Measurements from ENCODE around the gene IMPG2. TPM values are rescaled to one million over a fixed set of nuclear protein-coding genes. Genes with fewer than 3 reads are reported as not detected.

IMPG2 gene
- total and polyA plus RNA-seq, 4 donors, result 0.01 to 0.37 (median 0.25) TPM; not detected in 1

DNA sequence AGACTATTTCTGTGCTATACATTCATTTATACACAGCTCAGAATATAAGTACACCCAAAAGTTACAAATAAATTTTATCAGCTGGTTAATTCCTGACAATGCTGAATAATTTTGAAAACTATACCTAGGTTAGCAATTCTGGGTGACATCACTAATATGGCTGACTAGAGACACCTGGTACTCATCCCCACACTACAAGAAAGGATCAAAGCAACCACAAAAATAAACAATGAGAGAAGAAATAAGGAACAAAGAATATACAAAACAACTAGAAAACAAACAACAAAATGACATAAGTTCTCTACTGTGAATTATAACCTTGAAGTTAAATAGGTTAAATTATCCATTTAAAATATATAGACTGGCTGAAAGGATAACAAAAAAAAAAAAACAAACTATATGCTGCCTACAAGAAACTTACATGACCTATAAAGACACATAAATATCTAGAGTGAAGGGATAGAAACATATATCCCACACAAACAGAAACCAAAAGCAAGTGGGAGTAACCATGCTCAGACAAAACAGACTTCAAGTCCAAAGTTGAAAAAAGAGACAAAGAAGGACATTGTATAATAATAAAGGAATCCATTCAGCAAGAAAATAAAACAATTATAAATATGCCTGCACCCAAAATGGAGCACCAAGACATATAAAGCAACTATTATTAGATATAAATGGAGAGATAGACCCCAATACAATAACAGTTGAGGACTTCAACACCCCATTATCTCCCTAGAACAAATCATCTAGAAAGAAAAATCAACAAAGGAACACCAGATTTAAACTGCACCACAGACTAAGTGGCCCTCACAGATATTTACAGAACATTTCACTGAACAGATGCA is 57.8 kb downstream of the IMPG2 start:
- no peak for DNase-seq (ENCODE audit: low spot score)
- no peaks in the 10 kb centered on the region for H3K4me1 ChIP-seq (ENCODE audit: control insufficient read depth in 4 of 4, insufficient read depth in 4 of 4, low read length in 3 of 4)
- no peaks in the 10 kb centered on the region for H3K36me3 ChIP-seq (ENCODE audit: control insufficient read depth in 4 of 4, insufficient read depth in 3 of 4, low read depth in 1 of 4, low read length in 3 of 4)
- H3K9ac ChIP-seq (ENCODE audit: low read depth in 1 of 2, low read length in 2 of 2), result no peak overlapping the region
- H3K27ac ChIP-seq (ENCODE audit: low read depth in 1 of 2, low read length in 2 of 2), result no peak overlapping the region
- TF ChIP-seq NR2F2 (IDR thresholded peaks at IDR 0.05) (no peak), RXRA (IDR thresholded peaks at IDR 0.05) (no peak)
- no peaks in the 10 kb centered on the region for H3K27me3 ChIP-seq (ENCODE audit: control insufficient read depth in 4 of 4, insufficient read depth in 4 of 4, low read length in 3 of 4)
- H3K4me3 ChIP-seq (ENCODE audit: low read depth in 1 of 3, low read length in 3 of 3), result no peak overlapping the region
- H3K9me3 ChIP-seq (ENCODE audit: control insufficient read depth in 4 of 4, low read length in 3 of 4), result no peaks in the 10 kb centered on the region

DNA sequence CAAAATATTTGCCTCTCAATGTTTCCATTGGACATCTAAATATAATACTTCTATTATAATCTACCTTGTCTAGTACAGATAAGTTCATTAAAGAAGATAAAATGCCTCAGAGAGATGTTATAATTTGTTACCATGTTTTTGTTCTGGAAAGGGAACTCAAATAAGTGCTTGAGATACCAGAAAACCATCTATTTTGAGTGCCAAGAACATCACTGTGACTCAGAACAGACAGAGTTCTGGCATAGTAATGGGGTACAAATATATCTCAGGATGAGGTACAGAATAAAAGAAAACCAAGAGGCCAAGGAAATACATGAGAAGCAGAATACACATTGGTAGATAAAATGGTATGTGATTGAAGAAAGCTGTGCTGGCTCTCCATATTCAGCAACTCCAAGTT is 58.9 kb downstream of the IMPG2 start:
- Histone ChIP-seq H3K9ac (ENCODE audit: low read depth in 1 of 2, low read length in 2 of 2) (no peak overlapping the region), H3K4me3 (ENCODE audit: low read depth in 1 of 3, low read length in 3 of 3) (no peak overlapping the region), H3K4me1 (ENCODE audit: control insufficient read depth in 4 of 4, insufficient read depth in 4 of 4, low read length in 3 of 4) (no peaks in the 10 kb centered on the region), H3K9me3 (ENCODE audit: control insufficient read depth in 4 of 4, low read length in 3 of 4) (no peaks in the 10 kb centered on the region), H3K36me3 (ENCODE audit: control insufficient read depth in 4 of 4, insufficient read depth in 3 of 4, low read depth in 1 of 4, low read length in 3 of 4) (no peaks in the 10 kb centered on the region), H3K27ac (ENCODE audit: low read depth in 1 of 2, low read length in 2 of 2) (no peak overlapping the region), H3K27me3 (ENCODE audit: control insufficient read depth in 4 of 4, insufficient read depth in 4 of 4, low read length in 3 of 4) (no peaks in the 10 kb centered on the region)
- DNase-seq (ENCODE audit: low spot score), result no peak
- no peak for TF ChIP-seq RAD21 (IDR thresholded peaks at IDR 0.05)
- TF ChIP-seq HNF4G (IDR thresholded peaks at IDR 0.05), result no peak
- TF ChIP-seq, protein P1, sequence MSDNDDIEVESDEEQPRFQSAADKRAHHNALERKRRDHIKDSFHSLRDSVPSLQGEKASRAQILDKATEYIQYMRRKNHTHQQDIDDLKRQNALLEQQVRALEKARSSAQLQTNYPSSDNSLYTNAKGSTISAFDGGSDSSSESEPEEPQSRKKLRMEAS (IDR thresholded peaks at IDR 0.05), result no peak
- no peak for TF ChIP-seq GABPA (IDR thresholded peaks at IDR 0.05 in 1 of 2, conservative IDR thresholded peaks at IDR 0.05 in 1 of 2)
- TF ChIP-seq FOXA2 (IDR thresholded peaks at IDR 0.05), result no peak
- no peak for TF ChIP-seq TAF1 (conservative IDR thresholded peaks at IDR 0.05)
- TF ChIP-seq, protein P2, sequence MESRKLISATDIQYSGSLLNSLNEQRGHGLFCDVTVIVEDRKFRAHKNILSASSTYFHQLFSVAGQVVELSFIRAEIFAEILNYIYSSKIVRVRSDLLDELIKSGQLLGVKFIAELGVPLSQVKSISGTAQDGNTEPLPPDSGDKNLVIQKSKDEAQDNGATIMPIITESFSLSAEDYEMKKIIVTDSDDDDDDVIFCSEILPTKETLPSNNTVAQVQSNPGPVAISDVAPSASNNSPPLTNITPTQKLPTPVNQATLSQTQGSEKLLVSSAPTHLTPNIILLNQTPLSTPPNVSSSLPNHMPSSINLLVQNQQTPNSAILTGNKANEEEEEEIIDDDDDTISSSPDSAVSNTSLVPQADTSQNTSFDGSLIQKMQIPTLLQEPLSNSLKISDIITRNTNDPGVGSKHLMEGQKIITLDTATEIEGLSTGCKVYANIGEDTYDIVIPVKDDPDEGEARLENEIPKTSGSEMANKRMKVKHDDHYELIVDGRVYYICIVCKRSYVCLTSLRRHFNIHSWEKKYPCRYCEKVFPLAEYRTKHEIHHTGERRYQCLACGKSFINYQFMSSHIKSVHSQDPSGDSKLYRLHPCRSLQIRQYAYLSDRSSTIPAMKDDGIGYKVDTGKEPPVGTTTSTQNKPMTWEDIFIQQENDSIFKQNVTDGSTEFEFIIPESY (IDR thresholded peaks at IDR 0.05), result no peak
- TF ChIP-seq FOXA1 (IDR thresholded peaks at IDR 0.05), result no peak
- TF ChIP-seq, protein P3, sequence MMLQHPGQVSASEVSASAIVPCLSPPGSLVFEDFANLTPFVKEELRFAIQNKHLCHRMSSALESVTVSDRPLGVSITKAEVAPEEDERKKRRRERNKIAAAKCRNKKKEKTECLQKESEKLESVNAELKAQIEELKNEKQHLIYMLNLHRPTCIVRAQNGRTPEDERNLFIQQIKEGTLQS (IDR thresholded peaks at IDR 0.05), result no peak
- TF ChIP-seq YY1 (IDR thresholded peaks at IDR 0.05), result no peak
- TF ChIP-seq JUND (IDR thresholded peaks at IDR 0.05), result no peak
- TF ChIP-seq, protein P4, sequence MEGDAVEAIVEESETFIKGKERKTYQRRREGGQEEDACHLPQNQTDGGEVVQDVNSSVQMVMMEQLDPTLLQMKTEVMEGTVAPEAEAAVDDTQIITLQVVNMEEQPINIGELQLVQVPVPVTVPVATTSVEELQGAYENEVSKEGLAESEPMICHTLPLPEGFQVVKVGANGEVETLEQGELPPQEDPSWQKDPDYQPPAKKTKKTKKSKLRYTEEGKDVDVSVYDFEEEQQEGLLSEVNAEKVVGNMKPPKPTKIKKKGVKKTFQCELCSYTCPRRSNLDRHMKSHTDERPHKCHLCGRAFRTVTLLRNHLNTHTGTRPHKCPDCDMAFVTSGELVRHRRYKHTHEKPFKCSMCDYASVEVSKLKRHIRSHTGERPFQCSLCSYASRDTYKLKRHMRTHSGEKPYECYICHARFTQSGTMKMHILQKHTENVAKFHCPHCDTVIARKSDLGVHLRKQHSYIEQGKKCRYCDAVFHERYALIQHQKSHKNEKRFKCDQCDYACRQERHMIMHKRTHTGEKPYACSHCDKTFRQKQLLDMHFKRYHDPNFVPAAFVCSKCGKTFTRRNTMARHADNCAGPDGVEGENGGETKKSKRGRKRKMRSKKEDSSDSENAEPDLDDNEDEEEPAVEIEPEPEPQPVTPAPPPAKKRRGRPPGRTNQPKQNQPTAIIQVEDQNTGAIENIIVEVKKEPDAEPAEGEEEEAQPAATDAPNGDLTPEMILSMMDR (IDR thresholded peaks at IDR 0.05; ENCODE audit: low read depth, low read length, missing input control), result no peak
- no peak for TF ChIP-seq SP1 (IDR thresholded peaks at IDR 0.05)
- TF ChIP-seq HNF4A (conservative IDR thresholded peaks at IDR 0.05), result no peak

Measured in liver (tissue), 9 donors.